Coronary artery (tissue), 2 donors: ENCODE results near the gene TLK2.
A peak's percentile ranks its signal among the peaks of the same experiment; 100 is the strongest.

Experiments
- DNase-seq: peaks from one replicate; pipeline ENCODE4 v3.0.0-alpha.2; 2017; ENCODE audit warnings: low spot score
- H3K27ac ChIP-seq, 2 donors: fragments of 200-600 bp; sonication (generic); one replicate each; pipeline ENCODE4 v1.5.1; 2016 to 2019
- H3K4me3 ChIP-seq: fragments of 200-600 bp; sonication (generic); 2 replicates; pipeline ENCODE4 v1.5.1; 2016; ENCODE audit warnings: mild to moderate bottlenecking, moderate library complexity
- CTCF ChIP-seq: fragments of 200-600 bp; sonication (generic); IDR thresholded peaks from one replicate; pipeline ENCODE4 v1.5.1; 2019; ENCODE audit warnings: antibody characterized with exemption

Gene TLK2

GRCh38 chr17:62644487-62645173 lies 166.0 kb downstream of the TLK2 start:
- H3K27ac ChIP-seq = no peak overlapping the region
- no peak overlapping the region for H3K4me3 ChIP-seq
- TF ChIP-seq CTCF = no peak
- DNase-seq = no peak

DNA sequence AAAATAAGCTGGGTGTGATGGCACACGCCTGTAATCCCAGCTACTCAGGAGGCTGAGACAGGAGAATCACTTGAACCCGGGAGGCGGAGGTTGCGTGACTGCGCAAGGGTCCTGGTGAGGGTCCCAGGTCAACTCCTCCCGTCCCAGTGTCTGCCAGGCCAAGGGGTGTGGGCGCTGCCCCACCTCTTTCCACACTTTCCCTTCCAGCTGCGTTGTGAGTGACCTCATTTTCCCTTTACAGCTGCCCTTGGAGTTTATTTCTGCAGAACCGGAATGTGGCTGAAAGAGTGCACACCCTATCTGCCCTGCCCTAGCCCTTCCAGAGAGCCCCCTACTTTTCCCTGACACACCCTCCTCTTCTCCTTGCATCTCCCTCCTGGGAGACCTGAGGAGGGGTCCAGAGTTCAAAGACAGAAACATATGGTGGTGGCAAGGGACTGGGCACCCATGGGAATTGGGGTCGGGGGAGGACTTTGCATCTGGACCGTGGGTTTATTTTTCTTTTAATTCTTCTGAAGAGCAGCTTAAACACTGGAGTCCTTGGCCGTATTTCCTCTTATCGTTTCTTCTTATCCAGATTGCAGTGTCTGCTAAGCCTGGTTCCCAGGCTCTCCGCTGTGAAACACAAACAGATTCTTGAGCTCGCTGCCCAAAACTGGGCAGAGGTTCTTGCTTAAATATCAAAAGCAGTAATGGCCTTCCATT lies 169.8 kb downstream of the TLK2 start:
- no peak for DNase-seq
- H3K4me3 ChIP-seq = no peak overlapping the region
- no peak for TF ChIP-seq CTCF
- H3K27ac ChIP-seq = peak overlapping the region; percentile 50 to 71

- no peak for TF ChIP-seq CTCF
- Histone ChIP-seq H3K27ac (peak overlapping the region; percentile 50 to 71), H3K4me3 (no peak overlapping the region)
- no peak for DNase-seq
Measured at GRCh38 chr17:62648956-62649294, 170.3 kb downstream of the TLK2 start.

GRCh38 chr17:62649570-62649969 lies 170.9 kb downstream of the TLK2 start:
- peak overlapping the region in 1 of 2 donors; percentile 71 for H3K27ac ChIP-seq
- no peak for TF ChIP-seq CTCF
- DNase-seq = no peak
- H3K4me3 ChIP-seq = no peak overlapping the region

DNA sequence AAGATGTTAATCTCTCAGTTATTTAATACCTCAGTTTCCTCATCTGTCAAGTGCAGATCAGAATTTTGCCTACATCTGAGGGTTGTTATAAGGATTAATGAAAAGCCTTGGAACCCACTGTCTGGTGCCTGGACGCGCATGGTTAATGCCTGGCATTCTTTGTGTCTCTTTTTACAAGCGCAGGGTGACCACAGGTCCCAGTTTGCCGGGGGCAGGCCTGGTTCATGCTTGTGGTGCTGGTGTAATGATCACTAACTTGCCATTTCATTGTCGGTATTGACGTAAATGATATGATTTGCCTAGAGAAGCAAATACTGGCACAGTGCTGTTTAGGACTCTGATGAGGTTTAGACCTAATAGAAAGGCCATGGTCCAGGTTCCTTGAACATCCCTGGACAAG lies 172.0 kb downstream of the TLK2 start:
- no peak overlapping the region for H3K27ac ChIP-seq
- H3K4me3 ChIP-seq = no peak overlapping the region
- no peak for TF ChIP-seq CTCF
- no peak for DNase-seq

DNA sequence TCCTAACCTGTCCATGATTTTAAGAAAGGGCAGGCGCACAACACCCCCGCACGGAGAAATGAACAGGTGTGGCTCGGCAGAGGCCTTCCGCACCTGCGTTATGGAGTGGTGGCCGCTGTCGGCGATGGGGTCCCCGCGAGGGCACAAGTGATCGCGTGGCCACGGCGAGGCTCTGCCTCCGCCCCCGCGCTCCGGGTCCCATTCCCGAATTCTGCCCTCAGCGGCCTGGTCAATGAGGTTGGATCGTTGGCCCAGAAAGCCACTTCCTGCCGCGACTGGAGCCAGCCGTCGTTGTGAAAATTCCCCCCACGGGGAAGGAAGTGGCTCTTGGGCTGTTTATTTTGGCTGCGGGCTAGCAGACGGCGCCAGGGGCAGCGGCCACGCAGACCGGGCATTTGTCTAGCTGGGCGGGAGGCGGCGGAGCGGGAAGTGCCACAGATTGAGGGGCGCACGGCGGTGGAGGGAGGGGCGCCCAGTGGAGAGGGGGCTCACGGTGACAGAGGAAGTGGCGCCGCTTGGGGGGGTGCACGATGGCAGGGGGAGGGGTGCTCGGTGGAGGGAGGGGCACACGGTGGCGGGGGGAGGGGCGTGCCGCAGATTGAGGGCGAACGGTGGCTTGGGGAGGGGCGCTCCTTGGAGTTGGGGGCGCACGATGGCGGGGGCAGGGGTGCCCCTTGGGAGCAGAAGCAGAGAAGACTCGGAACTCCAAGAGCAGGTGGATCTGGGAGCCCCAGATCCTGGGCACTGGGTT lies 173.8 kb downstream of the TLK2 start:
- TF ChIP-seq CTCF = no peak
- Histone ChIP-seq H3K4me3 (peak overlapping the region; percentile 74), H3K27ac (peak overlapping the region; percentile 62 to 83)
- DNase-seq = peak; percentile 88
